Measurements from ENCODE around the gene ALDOA. TPM values are rescaled to one million over a fixed set of nuclear protein-coding genes. Genes with fewer than 3 reads are reported as not detected.

Gene ALDOA
- total and polyA plus RNA-seq, 9 of the 15 experiments (the other 6 are each of a cell fraction or from before 2014, with no cell fraction given): 311 to 2,224 (median 1,293) TPM

DNA sequence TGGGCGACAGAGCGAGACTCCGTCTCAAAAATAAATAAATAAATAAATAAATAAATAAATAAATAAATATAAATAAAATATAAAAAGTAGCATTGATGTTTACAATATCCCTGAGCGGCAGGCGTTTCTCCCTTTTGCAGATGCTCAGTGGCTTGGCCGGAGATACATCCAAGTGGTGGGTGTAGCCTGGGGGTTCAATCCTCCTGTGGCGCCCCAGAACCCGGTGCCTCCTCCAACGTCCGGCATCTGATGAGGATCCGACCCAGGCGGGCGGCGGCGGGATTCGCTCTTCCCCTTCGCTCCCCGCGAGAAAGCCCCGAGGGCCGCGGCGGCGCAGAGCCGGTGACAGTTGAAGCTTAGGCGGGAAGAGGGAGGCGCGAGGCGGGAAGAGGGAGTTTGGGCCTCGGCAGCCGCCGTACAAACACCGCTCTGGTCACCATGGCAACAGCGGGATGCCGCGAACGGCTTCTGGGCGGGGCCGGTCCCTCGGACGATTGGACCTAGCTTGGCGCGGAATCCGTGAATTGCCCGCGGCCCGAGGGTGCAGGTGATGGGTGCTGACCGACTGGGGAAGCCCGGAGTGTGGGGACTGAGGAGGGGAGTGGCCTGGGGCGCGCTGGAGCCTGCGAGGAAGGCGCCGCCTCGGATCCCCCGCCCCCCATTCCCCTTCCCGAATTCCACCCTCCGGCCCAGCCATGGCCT, 12.7 kb upstream of the ALDOA start (continued):
- TF ChIP-seq GABPB1 (CRISPR knock-in tag; IDR thresholded peaks at IDR 0.05) (peak; percentile 81), SREBF2 (CRISPR knock-in tag; IDR thresholded peaks at IDR 0.05) (no peak; the same call in 1 of the 2 replicates), LARP7 (IDR thresholded peaks at IDR 0.05) (no peak), RB1 (IDR thresholded peaks at IDR 0.05; ENCODE audit: low read depth) (peak; percentile 100), STAT5A (IDR thresholded peaks at IDR 0.05; ENCODE audit: borderline replicate concordance, low read length) (no peak), LEF1 (IDR thresholded peaks at IDR 0.05) (no peak; the same call in 1 of the 2 replicates), GABPB2 (CRISPR knock-in tag; conservative IDR thresholded peaks at IDR 0.05) (no peak), CBX2 (IDR thresholded peaks at IDR 0.05; ENCODE audit: insufficient read depth, low read length, poor library complexity, severe bottlenecking) (no peak), KAT7 (CRISPR knock-in tag; IDR thresholded peaks at IDR 0.05; ENCODE audit: borderline replicate concordance) (peak; percentile 96), BACH1 (tag; IDR thresholded peaks at IDR 0.05) (no peak), PCBP1 (IDR thresholded peaks at IDR 0.05; ENCODE audit: low read depth, low read length, poor library complexity, severe bottlenecking) (peak; percentile 76), HDAC1 (IDR thresholded peaks at IDR 0.05) (peak in 1 of 2 experiments; percentile 89; a peak in 2 of 4 replicates), POLR2AphosphoS5 (IDR thresholded peaks at IDR 0.05; ENCODE audit: control insufficient read depth, insufficient read depth, low read depth, low read length) (no peak; the same call in 1 of the 2 replicates), JUNB (CRISPR knock-in tag; conservative IDR thresholded peaks at IDR 0.05) (no peak), POLR2B (IDR thresholded peaks at IDR 0.05; ENCODE audit: low read depth, partially characterized antibody) (no peak), ARID1B (IDR thresholded peaks at IDR 0.05) (0 out of 2 replicates have a peak, but pooled peaks have one; percentile 17), ZNF644 (tag; IDR thresholded peaks at IDR 0.05; ENCODE audit: low read depth) (no peak), KHSRP (IDR thresholded peaks at IDR 0.05) (no peak), TEAD4 (IDR thresholded peaks at IDR 0.05; ENCODE audit: low read length) (peak; percentile 47; the same call in 1 of the 2 replicates), TEAD4 (CRISPR knock-in tag; IDR thresholded peaks at IDR 0.05; ENCODE audit: borderline replicate concordance) (peak; percentile 81; the same call in 1 of the 2 replicates), NR2F6 (CRISPR knock-in tag; IDR thresholded peaks at IDR 0.05) (no peak), NUFIP1 (IDR thresholded peaks at IDR 0.05; ENCODE audit: partially characterized antibody) (no peak)
- TF ChIP-seq, protein P1, sequence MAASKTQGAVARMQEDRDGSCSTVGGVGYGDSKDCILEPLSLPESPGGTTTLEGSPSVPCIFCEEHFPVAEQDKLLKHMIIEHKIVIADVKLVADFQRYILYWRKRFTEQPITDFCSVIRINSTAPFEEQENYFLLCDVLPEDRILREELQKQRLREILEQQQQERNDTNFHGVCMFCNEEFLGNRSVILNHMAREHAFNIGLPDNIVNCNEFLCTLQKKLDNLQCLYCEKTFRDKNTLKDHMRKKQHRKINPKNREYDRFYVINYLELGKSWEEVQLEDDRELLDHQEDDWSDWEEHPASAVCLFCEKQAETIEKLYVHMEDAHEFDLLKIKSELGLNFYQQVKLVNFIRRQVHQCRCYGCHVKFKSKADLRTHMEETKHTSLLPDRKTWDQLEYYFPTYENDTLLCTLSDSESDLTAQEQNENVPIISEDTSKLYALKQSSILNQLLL (CRISPR knock-in tag; IDR thresholded peaks at IDR 0.05; ENCODE audit: borderline replicate concordance): no peak
- TF ChIP-seq, protein P2, sequence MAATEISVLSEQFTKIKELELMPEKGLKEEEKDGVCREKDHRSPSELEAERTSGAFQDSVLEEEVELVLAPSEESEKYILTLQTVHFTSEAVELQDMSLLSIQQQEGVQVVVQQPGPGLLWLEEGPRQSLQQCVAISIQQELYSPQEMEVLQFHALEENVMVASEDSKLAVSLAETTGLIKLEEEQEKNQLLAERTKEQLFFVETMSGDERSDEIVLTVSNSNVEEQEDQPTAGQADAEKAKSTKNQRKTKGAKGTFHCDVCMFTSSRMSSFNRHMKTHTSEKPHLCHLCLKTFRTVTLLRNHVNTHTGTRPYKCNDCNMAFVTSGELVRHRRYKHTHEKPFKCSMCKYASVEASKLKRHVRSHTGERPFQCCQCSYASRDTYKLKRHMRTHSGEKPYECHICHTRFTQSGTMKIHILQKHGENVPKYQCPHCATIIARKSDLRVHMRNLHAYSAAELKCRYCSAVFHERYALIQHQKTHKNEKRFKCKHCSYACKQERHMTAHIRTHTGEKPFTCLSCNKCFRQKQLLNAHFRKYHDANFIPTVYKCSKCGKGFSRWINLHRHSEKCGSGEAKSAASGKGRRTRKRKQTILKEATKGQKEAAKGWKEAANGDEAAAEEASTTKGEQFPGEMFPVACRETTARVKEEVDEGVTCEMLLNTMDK (IDR thresholded peaks at IDR 0.05; ENCODE audit: borderline replicate concordance, insufficient read depth, low read depth, low read length, poor library complexity, severe bottlenecking): no peak
- TF ChIP-seq, protein P3, sequence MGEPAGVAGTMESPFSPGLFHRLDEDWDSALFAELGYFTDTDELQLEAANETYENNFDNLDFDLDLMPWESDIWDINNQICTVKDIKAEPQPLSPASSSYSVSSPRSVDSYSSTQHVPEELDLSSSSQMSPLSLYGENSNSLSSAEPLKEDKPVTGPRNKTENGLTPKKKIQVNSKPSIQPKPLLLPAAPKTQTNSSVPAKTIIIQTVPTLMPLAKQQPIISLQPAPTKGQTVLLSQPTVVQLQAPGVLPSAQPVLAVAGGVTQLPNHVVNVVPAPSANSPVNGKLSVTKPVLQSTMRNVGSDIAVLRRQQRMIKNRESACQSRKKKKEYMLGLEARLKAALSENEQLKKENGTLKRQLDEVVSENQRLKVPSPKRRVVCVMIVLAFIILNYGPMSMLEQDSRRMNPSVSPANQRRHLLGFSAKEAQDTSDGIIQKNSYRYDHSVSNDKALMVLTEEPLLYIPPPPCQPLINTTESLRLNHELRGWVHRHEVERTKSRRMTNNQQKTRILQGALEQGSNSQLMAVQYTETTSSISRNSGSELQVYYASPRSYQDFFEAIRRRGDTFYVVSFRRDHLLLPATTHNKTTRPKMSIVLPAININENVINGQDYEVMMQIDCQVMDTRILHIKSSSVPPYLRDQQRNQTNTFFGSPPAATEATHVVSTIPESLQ (CRISPR knock-in tag; IDR thresholded peaks at IDR 0.05): peak; percentile 98

All from K562 (cell line).